SK-N-SH (cell line): ENCODE data around the gene IPCEF1. TPM values are rescaled to one million over a fixed set of nuclear protein-coding genes. Genes with fewer than 3 reads are reported as not detected.

Experiments
- CTCF ChIA-PET: fragments of 300-600, 350-600 bp; formaldehyde crosslinking; extraction: SDS; loops from one replicate; lab custom pipeline; 2021; lab: Yijun Ruan, JAX
- POLR2A ChIA-PET: fragments of 350-600 bp; sonication (Branson Sonifier 250); formaldehyde crosslinking; extraction: SDS; loops from one replicate; lab custom pipeline; 2020; ENCODE audit warnings: antibody characterized with exemption, inconsistent platforms; lab: Yijun Ruan, JAX
- DNase-seq: peaks from one replicate; pipeline ENCODE4 v3.0.0; 2012
- H2AFZ ChIP-seq: fragments of 200-600 bp; sonication (generic); 2 replicates; pipeline ENCODE4 v1.8.1; 2016; ENCODE audit warnings: antibody characterized with exemption, mild to moderate bottlenecking, low read depth
- H3F3A ChIP-seq: fragments of 200-600 bp; sonication (generic); replicated peaks from 2 replicates; pipeline ENCODE3; 2016; ENCODE audit warnings: antibody characterized with exemption, mild to moderate bottlenecking; ENCODE audit not compliant: insufficient read depth
- H3K27ac ChIP-seq, 2 experiments: fragments of 200-500 bp in 1 of 2; fragments of 200-600 bp in 1 of 2; sonication (Bioruptor generic) in 1 of 2; sonication (generic), shearing (Covaris generic) in 1 of 2; 2 replicates each; pipeline versions ENCODE4 v1.5.1 to v1.6.1; 2014 to 2016; ENCODE audit warnings: low read depth in 2 of 2, inconsistent platforms in 1 of 2, low read length in 1 of 2, mild to moderate bottlenecking in 1 of 2, mixed read lengths in 1 of 2
- H3K27me3 ChIP-seq: fragments of 200-600 bp; sonication (generic), shearing (Covaris generic); 2 replicates; pipeline ENCODE4 v1.6.1; 2016; ENCODE audit warnings: mixed run types; ENCODE audit not compliant: insufficient read depth
- H3K36me3 ChIP-seq, 2 experiments: fragments of 200-500 bp in 1 of 2; fragments of 200-600 bp in 1 of 2; sonication (Bioruptor generic) in 1 of 2; sonication (generic) in 1 of 2; replicated peaks in 1 of 2; 2 replicates each; pipeline versions ENCODE3 to v1.5.1; 2014 to 2016; ENCODE audit warnings: low read length in 1 of 2, mild to moderate bottlenecking in 1 of 2; ENCODE audit not compliant: insufficient read depth in 2 of 2, control insufficient read depth in 1 of 2
- H3K4me1 ChIP-seq, 2 experiments: fragments of 200-500 bp in 1 of 2; fragments of 200-600 bp in 1 of 2; sonication (Bioruptor generic) in 1 of 2; sonication (generic), shearing (Covaris generic) in 1 of 2; 2 replicates each; pipeline versions ENCODE4 v1.5.1 to v1.6.1; 2014 to 2016; ENCODE audit warnings: low read depth in 1 of 2, low read length in 1 of 2, mixed run types in 1 of 2; ENCODE audit not compliant: insufficient read depth in 2 of 2, control insufficient read depth in 1 of 2
- H3K4me2 ChIP-seq: fragments of 200-600 bp; sonication (generic), shearing (Covaris generic); 2 replicates; pipeline ENCODE4 v1.6.1; 2017; ENCODE audit warnings: mixed run types
- H3K4me3 ChIP-seq, 2 experiments: fragments of 200-500 bp in 1 of 2; fragments of 200-600 bp in 1 of 2; sonication (Bioruptor generic) in 1 of 2; sonication (generic), shearing (Covaris generic) in 1 of 2; 2 replicates each; pipeline versions ENCODE4 v1.5.1 to v1.8.1; 2014 to 2016; ENCODE audit warnings: low read depth in 2 of 2, inconsistent platforms in 1 of 2, low read length in 1 of 2, mild to moderate bottlenecking in 1 of 2, mixed read lengths in 1 of 2, moderate library complexity in 1 of 2
- H3K79me2 ChIP-seq: fragments of 200-600 bp; sonication (generic); 2 replicates; pipeline ENCODE4 v1.8.1; 2017; ENCODE audit warnings: mild to moderate bottlenecking; ENCODE audit not compliant: insufficient read depth
- H3K9ac ChIP-seq: fragments of 200-600 bp; sonication (generic); 2 replicates; pipeline ENCODE4 v1.6.1; 2017; ENCODE audit warnings: mixed run types
- H3K9me2 ChIP-seq: fragments of 200-600 bp; sonication (generic); 2 replicates; pipeline ENCODE4 v1.6.1; 2017; ENCODE audit warnings: mixed run types
- H3K9me3 ChIP-seq: fragments of 200-600 bp; sonication (generic); 2 replicates; pipeline ENCODE4 v1.6.1; 2017; ENCODE audit warnings: mixed run types, mild to moderate bottlenecking, moderate library complexity
- H4K20me1 ChIP-seq: fragments of 200-600 bp; sonication (generic); 2 replicates; pipeline ENCODE4 v1.6.1; 2017; ENCODE audit warnings: mild to moderate bottlenecking, mixed run types; ENCODE audit not compliant: insufficient read depth
- CHD2 ChIP-seq: fragments of 150-350 bp; IDR thresholded peaks from 2 replicates; pipeline ENCODE4 v1.6.1; 2018; ENCODE audit warnings: low read length; ENCODE audit not compliant: partially characterized antibody
- FOSL2 ChIP-seq: IDR thresholded peaks from 2 replicates; pipeline ENCODE4 v1.4.0; 2012; ENCODE audit warnings: low read depth, mild to moderate bottlenecking, moderate library complexity, borderline replicate concordance
- FOXJ3 ChIP-seq: sonication (generic); formaldehyde crosslinking; IDR thresholded peaks from 2 replicates; pipeline ENCODE4 v1.5.1; 2020; ENCODE audit warnings: mild to moderate bottlenecking, missing genetic modification reagents
- GABPA ChIP-seq: IDR thresholded peaks from 2 replicates; pipeline ENCODE4 v1.4.0; 2012; ENCODE audit warnings: low read depth, mild to moderate bottlenecking
- IRF3 ChIP-seq: fragments of 150-350 bp; IDR thresholded peaks from 2 replicates; pipeline ENCODE4 v1.6.1; 2016; ENCODE audit warnings: mild to moderate bottlenecking, low read depth, low read length
- MEF2A ChIP-seq: IDR thresholded peaks from 2 replicates; pipeline ENCODE4 v1.4.0; 2012; ENCODE audit warnings: low read depth, borderline replicate concordance
- RCOR1 ChIP-seq: fragments of 150-350 bp; IDR thresholded peaks from 2 replicates; pipeline ENCODE4 v1.6.1; 2017; ENCODE audit warnings: antibody characterized with exemption, low read length
- RFX5 ChIP-seq: IDR thresholded peaks from 2 replicates; pipeline ENCODE4 v1.6.1; 2012; ENCODE audit warnings: mild to moderate bottlenecking, improper control_type of control experiment, low read length
- SIN3A ChIP-seq: IDR thresholded peaks from 2 replicates; pipeline ENCODE4 v1.6.1; 2012; ENCODE audit warnings: low read depth, mild to moderate bottlenecking, low read length, moderate library complexity, borderline replicate concordance
- SMC3 ChIP-seq: IDR thresholded peaks from 2 replicates; pipeline ENCODE4 v1.6.1; 2012; ENCODE audit warnings: low read depth, low read length, improper control_type of control experiment
- USF1 ChIP-seq: IDR thresholded peaks from 2 replicates; pipeline ENCODE4 v1.4.0; 2012; ENCODE audit warnings: low read depth, borderline replicate concordance
- USF2 ChIP-seq: fragments of 150-350 bp; IDR thresholded peaks from 2 replicates; pipeline ENCODE4 v1.6.1; 2017; ENCODE audit warnings: antibody characterized with exemption, low read length, low read depth, borderline replicate concordance
- YY1 ChIP-seq: IDR thresholded peaks from 2 replicates; pipeline ENCODE4 v1.4.0; 2012; ENCODE audit warnings: low read depth, mild to moderate bottlenecking
- ZBTB33 ChIP-seq: IDR thresholded peaks from 2 replicates; pipeline ENCODE4 v1.4.0; 2012; ENCODE audit warnings: low read depth, borderline replicate concordance
- WGBS: methylation state at CpG from one replicate; pipeline ENCODE4 v1.1.6; 2017; ENCODE audit warnings: low lambda C conversion rate; 5-methylcytosine and 5-hydroxymethylcytosine counted together
- polyA plus RNA-seq, 3 experiments: library from polyadenylated mRNA; depleted of rRNA; stranded (reverse); fragments of >200 nt; gene quantifications; 2 replicates each; pipeline ENCODE4 v1.2.3, GENCODE V29; 2012

IPCEF1 gene
- polyA plus RNA-seq, 1 of the 3 experiments (the other 2 are of a cell fraction) = not detected

GRCh38 chr6:154295733-154296132 lies 60.9 kb downstream of the IPCEF1 start:
- CTCF ChIA-PET = no interaction called here
- Histone ChIP-seq H3K27me3 (no peaks in the 10 kb centered on the region), H3K4me2 (no peak overlapping the region), H3K9ac (no peak overlapping the region), H2AFZ (no peak overlapping the region), H3K4me1 (peaks cover 2 to 4% of the 10 kb centered on the region in 2 experiments; a peak in 1 of 4 replicates), H3K9me2 (no peaks in the 10 kb centered on the region), H3K9me3 (no peaks in the 10 kb centered on the region), H3K4me3 (no peak overlapping the region), H3K36me3 (no peaks in the 10 kb centered on the region), H3K79me2 (no peaks in the 10 kb centered on the region), H3K27ac (no peak overlapping the region), H3F3A (peaks cover 16% of the 10 kb centered on the region), H4K20me1 (no peaks in the 10 kb centered on the region)
- no peak for DNase-seq
- no peak for TF ChIP-seq SIN3A
- no peak for TF ChIP-seq USF1
- TF ChIP-seq GABPA = no peak
- TF ChIP-seq SMC3 = no peak
- TF ChIP-seq MEF2A = no peak
- TF ChIP-seq FOSL2 = no peak
- TF ChIP-seq USF2 = no peak
- no peak for TF ChIP-seq RCOR1
- no peak for TF ChIP-seq FOXJ3
- TF ChIP-seq ZBTB33 = no peak
- no peak for TF ChIP-seq YY1
- no peak for TF ChIP-seq RFX5
- TF ChIP-seq CHD2 = no peak
- TF ChIP-seq IRF3 = no peak
- POLR2A ChIA-PET = no interaction called here
- 60% methylated on average over 3 of the region's 4 CpGs for WGBS
